ENCODE data around the gene CHD8.

The CHD8 gene

DNA sequence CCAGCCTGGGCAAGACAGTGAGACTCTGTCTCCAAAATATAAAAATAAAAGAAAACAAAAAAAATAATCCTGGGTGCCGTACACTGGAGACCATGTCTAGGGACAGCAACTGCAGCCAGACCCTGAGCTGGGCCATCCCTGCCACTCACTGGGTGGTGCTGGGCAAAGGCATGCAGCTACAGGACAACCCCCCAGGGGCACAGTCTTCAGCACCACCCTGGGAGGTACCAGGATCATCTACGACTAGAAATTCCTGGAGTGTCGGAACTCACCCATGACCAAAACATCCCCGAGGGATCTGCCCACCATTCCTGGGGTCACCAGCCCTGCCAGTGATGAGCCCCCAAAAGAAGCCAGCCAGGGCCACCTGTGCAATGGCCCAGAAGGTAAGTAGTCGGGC, 36.4 kb downstream of the CHD8 start:
- no peak for ATAC-seq
- TF ChIP-seq, protein P1, sequence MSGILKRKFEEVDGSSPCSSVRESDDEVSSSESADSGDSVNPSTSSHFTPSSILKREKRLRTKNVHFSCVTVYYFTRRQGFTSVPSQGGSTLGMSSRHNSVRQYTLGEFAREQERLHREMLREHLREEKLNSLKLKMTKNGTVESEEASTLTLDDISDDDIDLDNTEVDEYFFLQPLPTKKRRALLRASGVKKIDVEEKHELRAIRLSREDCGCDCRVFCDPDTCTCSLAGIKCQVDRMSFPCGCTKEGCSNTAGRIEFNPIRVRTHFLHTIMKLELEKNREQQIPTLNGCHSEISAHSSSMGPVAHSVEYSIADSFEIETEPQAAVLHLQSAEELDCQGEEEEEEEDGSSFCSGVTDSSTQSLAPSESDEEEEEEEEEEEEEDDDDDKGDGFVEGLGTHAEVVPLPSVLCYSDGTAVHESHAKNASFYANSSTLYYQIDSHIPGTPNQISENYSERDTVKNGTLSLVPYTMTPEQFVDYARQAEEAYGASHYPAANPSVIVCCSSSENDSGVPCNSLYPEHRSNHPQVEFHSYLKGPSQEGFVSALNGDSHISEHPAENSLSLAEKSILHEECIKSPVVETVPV (CRISPR knock-in tag; IDR thresholded peaks at IDR 0.05): no peak
- TF ChIP-seq SNAI2 (CRISPR knock-in tag; IDR thresholded peaks at IDR 0.05) (no peak), ZNF8 (CRISPR knock-in tag; IDR thresholded peaks at IDR 0.05) (no peak), RARB (CRISPR knock-in tag; IDR thresholded peaks at IDR 0.05) (no peak), ZFP3 (CRISPR knock-in tag; IDR thresholded peaks at IDR 0.05) (no peak), TCF4 (CRISPR knock-in tag; IDR thresholded peaks at IDR 0.05; ENCODE audit: borderline replicate concordance) (no peak), ISL1 (CRISPR knock-in tag; IDR thresholded peaks at IDR 0.05) (no peak), ZNF70 (CRISPR knock-in tag; IDR thresholded peaks at IDR 0.05) (no peak), BACH2 (CRISPR knock-in tag; IDR thresholded peaks at IDR 0.05; ENCODE audit: borderline replicate concordance) (no peak), GLIS3 (CRISPR knock-in tag; IDR thresholded peaks at IDR 0.05) (no peak), ESRRG (CRISPR knock-in tag; IDR thresholded peaks at IDR 0.05) (no peak), TOX (CRISPR knock-in tag; IDR thresholded peaks at IDR 0.05; ENCODE audit: borderline replicate concordance) (no peak)
- TF ChIP-seq, protein P2, sequence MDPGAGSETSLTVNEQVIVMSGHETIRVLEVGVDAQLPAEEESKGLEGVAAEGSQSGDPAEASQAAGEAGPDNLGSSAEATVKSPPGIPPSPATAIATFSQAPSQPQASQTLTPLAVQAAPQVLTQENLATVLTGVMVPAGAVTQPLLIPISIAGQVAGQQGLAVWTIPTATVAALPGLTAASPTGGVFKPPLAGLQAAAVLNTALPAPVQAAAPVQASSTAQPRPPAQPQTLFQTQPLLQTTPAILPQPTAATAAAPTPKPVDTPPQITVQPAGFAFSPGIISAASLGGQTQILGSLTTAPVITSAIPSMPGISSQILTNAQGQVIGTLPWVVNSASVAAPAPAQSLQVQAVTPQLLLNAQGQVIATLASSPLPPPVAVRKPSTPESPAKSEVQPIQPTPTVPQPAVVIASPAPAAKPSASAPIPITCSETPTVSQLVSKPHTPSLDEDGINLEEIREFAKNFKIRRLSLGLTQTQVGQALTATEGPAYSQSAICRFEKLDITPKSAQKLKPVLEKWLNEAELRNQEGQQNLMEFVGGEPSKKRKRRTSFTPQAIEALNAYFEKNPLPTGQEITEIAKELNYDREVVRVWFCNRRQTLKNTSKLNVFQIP (CRISPR knock-in tag; IDR thresholded peaks at IDR 0.05; ENCODE audit: borderline replicate concordance, low read depth): no peak
- TF ChIP-seq, protein P3, sequence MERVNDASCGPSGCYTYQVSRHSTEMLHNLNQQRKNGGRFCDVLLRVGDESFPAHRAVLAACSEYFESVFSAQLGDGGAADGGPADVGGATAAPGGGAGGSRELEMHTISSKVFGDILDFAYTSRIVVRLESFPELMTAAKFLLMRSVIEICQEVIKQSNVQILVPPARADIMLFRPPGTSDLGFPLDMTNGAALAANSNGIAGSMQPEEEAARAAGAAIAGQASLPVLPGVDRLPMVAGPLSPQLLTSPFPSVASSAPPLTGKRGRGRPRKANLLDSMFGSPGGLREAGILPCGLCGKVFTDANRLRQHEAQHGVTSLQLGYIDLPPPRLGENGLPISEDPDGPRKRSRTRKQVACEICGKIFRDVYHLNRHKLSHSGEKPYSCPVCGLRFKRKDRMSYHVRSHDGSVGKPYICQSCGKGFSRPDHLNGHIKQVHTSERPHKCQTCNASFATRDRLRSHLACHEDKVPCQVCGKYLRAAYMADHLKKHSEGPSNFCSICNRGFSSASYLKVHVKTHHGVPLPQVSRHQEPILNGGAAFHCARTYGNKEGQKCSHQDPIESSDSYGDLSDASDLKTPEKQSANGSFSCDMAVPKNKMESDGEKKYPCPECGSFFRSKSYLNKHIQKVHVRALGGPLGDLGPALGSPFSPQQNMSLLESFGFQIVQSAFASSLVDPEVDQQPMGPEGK (CRISPR knock-in tag; IDR thresholded peaks at IDR 0.05; ENCODE audit: borderline replicate concordance): no peak
- TF ChIP-seq, protein P4, sequence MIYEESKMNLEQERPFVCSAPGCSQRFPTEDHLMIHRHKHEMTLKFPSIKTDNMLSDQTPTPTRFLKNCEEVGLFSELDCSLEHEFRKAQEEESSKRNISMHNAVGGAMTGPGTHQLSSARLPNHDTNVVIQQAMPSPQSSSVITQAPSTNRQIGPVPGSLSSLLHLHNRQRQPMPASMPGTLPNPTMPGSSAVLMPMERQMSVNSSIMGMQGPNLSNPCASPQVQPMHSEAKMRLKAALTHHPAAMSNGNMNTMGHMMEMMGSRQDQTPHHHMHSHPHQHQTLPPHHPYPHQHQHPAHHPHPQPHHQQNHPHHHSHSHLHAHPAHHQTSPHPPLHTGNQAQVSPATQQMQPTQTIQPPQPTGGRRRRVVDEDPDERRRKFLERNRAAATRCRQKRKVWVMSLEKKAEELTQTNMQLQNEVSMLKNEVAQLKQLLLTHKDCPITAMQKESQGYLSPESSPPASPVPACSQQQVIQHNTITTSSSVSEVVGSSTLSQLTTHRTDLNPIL (CRISPR knock-in tag; IDR thresholded peaks at IDR 0.05; ENCODE audit: low read depth): no peak

DNA sequence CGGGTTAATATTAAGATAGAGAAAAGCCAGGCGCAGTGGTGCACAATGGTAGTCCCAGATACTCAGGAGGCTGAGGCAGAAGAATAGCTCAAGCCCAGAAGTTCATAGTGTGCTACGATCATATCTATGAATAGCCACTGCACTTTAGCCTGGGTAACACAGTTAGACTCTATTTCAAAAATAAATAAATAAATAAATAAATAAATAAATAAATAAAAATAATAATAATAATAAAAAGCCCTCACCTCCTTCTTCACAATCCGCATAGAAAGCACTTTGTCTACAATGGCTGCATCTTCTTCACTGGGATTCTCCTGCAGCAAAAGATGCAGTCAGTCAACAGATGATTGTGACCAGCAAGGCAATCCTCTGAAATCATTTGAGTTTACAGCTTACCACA, 40.6 kb downstream of the CHD8 start:
- no peak for ATAC-seq
- TF ChIP-seq ZNF565 (CRISPR knock-in tag; conservative IDR thresholded peaks at IDR 0.05; ENCODE audit: low read depth) (no peak), TCF4 (CRISPR knock-in tag; IDR thresholded peaks at IDR 0.05; ENCODE audit: borderline replicate concordance) (no peak), ISL1 (CRISPR knock-in tag; IDR thresholded peaks at IDR 0.05) (no peak)

DNA sequence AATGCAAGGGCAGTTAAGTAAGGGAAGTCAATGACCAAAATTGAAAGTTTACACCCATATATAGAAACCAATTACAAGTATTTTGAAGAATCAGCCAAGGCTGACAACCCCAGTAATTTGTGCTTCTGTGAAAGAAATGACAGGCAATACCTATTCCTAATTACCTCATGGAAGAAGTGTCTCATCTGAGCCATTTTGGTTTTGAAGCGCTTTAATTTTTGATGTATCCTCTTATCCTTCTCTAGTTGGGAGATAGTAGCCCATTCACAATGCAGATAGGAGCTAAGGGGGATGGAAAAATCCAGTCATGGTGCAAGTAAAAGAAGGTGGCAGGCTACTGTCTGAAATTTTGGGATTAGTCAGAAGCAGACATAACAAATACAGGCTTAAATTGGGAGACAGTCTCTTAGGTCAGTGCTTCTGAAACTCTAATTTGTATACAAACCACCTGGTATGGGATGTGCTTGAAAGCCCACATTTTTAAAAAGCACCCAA, 41.7 kb downstream of the CHD8 start:
- ATAC-seq: no peak
- TF ChIP-seq, protein P3 (CRISPR knock-in tag; IDR thresholded peaks at IDR 0.05; ENCODE audit: borderline replicate concordance): no peak
- TF ChIP-seq, protein P4 (CRISPR knock-in tag; IDR thresholded peaks at IDR 0.05; ENCODE audit: low read depth): no peak
- TF ChIP-seq, protein P5, sequence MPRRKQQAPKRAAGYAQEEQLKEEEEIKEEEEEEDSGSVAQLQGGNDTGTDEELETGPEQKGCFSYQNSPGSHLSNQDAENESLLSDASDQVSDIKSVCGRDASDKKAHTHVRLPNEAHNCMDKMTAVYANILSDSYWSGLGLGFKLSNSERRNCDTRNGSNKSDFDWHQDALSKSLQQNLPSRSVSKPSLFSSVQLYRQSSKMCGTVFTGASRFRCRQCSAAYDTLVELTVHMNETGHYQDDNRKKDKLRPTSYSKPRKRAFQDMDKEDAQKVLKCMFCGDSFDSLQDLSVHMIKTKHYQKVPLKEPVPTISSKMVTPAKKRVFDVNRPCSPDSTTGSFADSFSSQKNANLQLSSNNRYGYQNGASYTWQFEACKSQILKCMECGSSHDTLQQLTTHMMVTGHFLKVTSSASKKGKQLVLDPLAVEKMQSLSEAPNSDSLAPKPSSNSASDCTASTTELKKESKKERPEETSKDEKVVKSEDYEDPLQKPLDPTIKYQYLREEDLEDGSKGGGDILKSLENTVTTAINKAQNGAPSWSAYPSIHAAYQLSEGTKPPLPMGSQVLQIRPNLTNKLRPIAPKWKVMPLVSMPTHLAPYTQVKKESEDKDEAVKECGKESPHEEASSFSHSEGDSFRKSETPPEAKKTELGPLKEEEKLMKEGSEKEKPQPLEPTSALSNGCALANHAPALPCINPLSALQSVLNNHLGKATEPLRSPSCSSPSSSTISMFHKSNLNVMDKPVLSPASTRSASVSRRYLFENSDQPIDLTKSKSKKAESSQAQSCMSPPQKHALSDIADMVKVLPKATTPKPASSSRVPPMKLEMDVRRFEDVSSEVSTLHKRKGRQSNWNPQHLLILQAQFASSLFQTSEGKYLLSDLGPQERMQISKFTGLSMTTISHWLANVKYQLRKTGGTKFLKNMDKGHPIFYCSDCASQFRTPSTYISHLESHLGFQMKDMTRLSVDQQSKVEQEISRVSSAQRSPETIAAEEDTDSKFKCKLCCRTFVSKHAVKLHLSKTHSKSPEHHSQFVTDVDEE (CRISPR knock-in tag; IDR thresholded peaks at IDR 0.05): no peak
- TF ChIP-seq ISL1 (CRISPR knock-in tag; IDR thresholded peaks at IDR 0.05) (no peak), TCF4 (CRISPR knock-in tag; IDR thresholded peaks at IDR 0.05; ENCODE audit: borderline replicate concordance) (no peak), SNAI2 (CRISPR knock-in tag; IDR thresholded peaks at IDR 0.05) (no peak), ZNF70 (CRISPR knock-in tag; IDR thresholded peaks at IDR 0.05) (no peak), ZFP30 (CRISPR knock-in tag; IDR thresholded peaks at IDR 0.05) (no peak)
